Mesothelial cell of epicardium (in vitro differentiated cells): ENCODE data around the gene PACRG. TPM values are rescaled to one million over a fixed set of nuclear protein-coding genes. Genes with fewer than 3 reads are reported as not detected.

Source experiments
- DNase-seq, 2 experiments: peaks; one replicate each; pipeline ENCODE4 v3.0.0; 2021; ENCODE audit warnings: low spot score in 2 of 2; ENCODE audit not compliant: unreplicated experiment in 2 of 2
- H3K27ac Mint-ChIP-seq: 2 replicates; pipeline ENCODE4 v1.8.0; 2021; ENCODE audit warnings: mixed read lengths
- H3K27me3 Mint-ChIP-seq: 2 replicates; pipeline ENCODE4 v1.8.0; 2021; ENCODE audit warnings: low read depth, mixed read lengths
- H3K36me3 Mint-ChIP-seq: 2 replicates; pipeline ENCODE4 v1.8.0; 2021; ENCODE audit warnings: mixed read lengths
- H3K4me1 Mint-ChIP-seq: 2 replicates; pipeline ENCODE4 v1.8.0; 2021; ENCODE audit warnings: mixed read lengths
- H3K4me3 Mint-ChIP-seq: 2 replicates; pipeline ENCODE4 v1.8.0; 2021; ENCODE audit warnings: mild to moderate bottlenecking, moderate library complexity, mixed read lengths
- H3K9me3 Mint-ChIP-seq: 2 replicates; pipeline ENCODE4 v1.8.0; 2021; ENCODE audit warnings: mixed read lengths
- CTCF ChIP-seq: fragments of 200-600 bp; sonication (generic); IDR thresholded peaks from one replicate; pipeline ENCODE4 v1.5.0; 2021; ENCODE audit warnings: antibody characterized with exemption; ENCODE audit not compliant: unreplicated experiment
- total RNA-seq: library from RNA; stranded (reverse); gene quantifications from 3 replicates; pipeline ENCODE4 v1.2.1, GENCODE V29; 2021

Gene PACRG
- total RNA-seq, 1 donor from 2014 or later: 1.6 TPM

- TF ChIP-seq CTCF: no peak
- Mint-ChIP-seq H3K9me3 (no peaks in the 10 kb centered on the region), H3K4me3 (peak overlapping the region; percentile 60), H3K4me1 (peaks cover 13% of the 10 kb centered on the region), H3K36me3 (no peaks in the 10 kb centered on the region), H3K27me3 (peaks cover 35% of the 10 kb centered on the region), H3K27ac (no peak overlapping the region)
- no peak for DNase-seq
Measured at GRCh38 chr6:163259689-163260088, 531.9 kb downstream of the PACRG start.

- peak overlapping the region; percentile 18 for H3K27ac Mint-ChIP-seq
- TF ChIP-seq CTCF: no peak
Measured at GRCh38 chr6:163260111-163260895, 532.5 kb downstream of the PACRG start.

GRCh38 chr6:163260911-163261310 is 533.1 kb downstream of the PACRG start:
- Mint-ChIP-seq H3K36me3 (no peaks in the 10 kb centered on the region), H3K27me3 (peaks cover 35% of the 10 kb centered on the region)
- no peak for TF ChIP-seq CTCF

More at GRCh38 chr6:163260111-163260895, 532.5 kb downstream of the PACRG start:
- DNase-seq: no peak
- Mint-ChIP-seq H3K9me3 (no peaks in the 10 kb centered on the region), H3K27me3 (peaks cover 35% of the 10 kb centered on the region), H3K4me1 (peaks cover 13% of the 10 kb centered on the region), H3K36me3 (no peaks in the 10 kb centered on the region), H3K4me3 (peak overlapping the region; percentile 60)

GRCh38 chr6:163261361-163261760 is 533.6 kb downstream of the PACRG start:
- peaks cover 37% of the 10 kb centered on the region for H3K27me3 Mint-ChIP-seq
- H3K4me3 Mint-ChIP-seq: no peak overlapping the region
- no peaks in the 10 kb centered on the region for H3K36me3 Mint-ChIP-seq
- H3K9me3 Mint-ChIP-seq: no peaks in the 10 kb centered on the region
- DNase-seq: no peak
- peaks cover 13% of the 10 kb centered on the region for H3K4me1 Mint-ChIP-seq
- no peak overlapping the region for H3K27ac Mint-ChIP-seq
- no peak for TF ChIP-seq CTCF

More at GRCh38 chr6:163260911-163261310, 533.1 kb downstream of the PACRG start:
- no peak for DNase-seq
- no peak overlapping the region for H3K27ac Mint-ChIP-seq
- peaks cover 13% of the 10 kb centered on the region for H3K4me1 Mint-ChIP-seq
- peak overlapping the region; percentile 60 for H3K4me3 Mint-ChIP-seq
- H3K9me3 Mint-ChIP-seq: no peaks in the 10 kb centered on the region

GRCh38 chr6:163262080-163262479 is 534.3 kb downstream of the PACRG start:
- no peak for DNase-seq
- no peak overlapping the region for H3K27ac Mint-ChIP-seq
- H3K36me3 Mint-ChIP-seq: no peaks in the 10 kb centered on the region

More at GRCh38 chr6:163262080-163262479, 534.3 kb downstream of the PACRG start:
- Mint-ChIP-seq H3K4me3 (no peak overlapping the region), H3K4me1 (peaks cover 13% of the 10 kb centered on the region), H3K9me3 (no peaks in the 10 kb centered on the region), H3K27me3 (peaks cover 39% of the 10 kb centered on the region)
- TF ChIP-seq CTCF: no peak
